GM18873 (cell line): ENCODE results near the gene TMEM60.
"Not testable (repeated sequence)": the region's sequence is repeated elsewhere in the genome, so short reads cannot be mapped to it uniquely, and the experiment has no call there.

Experiments used
- ATAC-seq: cut with Tn5 transposase; IDR thresholded peaks from one replicate; pipeline ENCODE4 v1.9.1; 2021; ENCODE audit warnings: mild to moderate bottlenecking, moderate library complexity, moderate number of reproducible peaks; ENCODE audit not compliant: unreplicated experiment, low FRiP score

Gene TMEM60

GRCh38 chr7:77798394-77799077 lies at the start of gene TMEM60, which contains the start of gene PHTF2:
TSS of gene TMEM60 (minus strand) at chr7:77798434. CDS start at chr7:77794373, 4,061 bp downstream.
TSS of gene PHTF2 (plus strand) at chr7:77798773.
- ATAC-seq = peak; percentile 91

- no peak for ATAC-seq
These were observed 48.3 kb upstream of the TMEM60 start for GRCh38 chr7:77846317-77847092.

GRCh38 chr7:77843194-77843593 lies 45.0 kb upstream of the TMEM60 start:
- no peak for ATAC-seq

GRCh38 chr7:77839919-77840318 lies 41.7 kb upstream of the TMEM60 start:
- ATAC-seq = no peak

GRCh38 chr7:77838929-77839491 lies 40.8 kb upstream of the TMEM60 start:
- no peak for ATAC-seq

- no peak for ATAC-seq
These were observed 39.7 kb upstream of the TMEM60 start for GRCh38 chr7:77837966-77838365.

GRCh38 chr7:77837275-77837674 lies 39.0 kb upstream of the TMEM60 start:
- ATAC-seq = no peak

GRCh38 chr7:77836425-77836824 lies 38.2 kb upstream of the TMEM60 start:
- not testable (repeated sequence) for ATAC-seq

GRCh38 chr7:77833136-77833535 lies 34.9 kb upstream of the TMEM60 start:
- ATAC-seq = no peak

GRCh38 chr7:77831953-77832352 lies 33.7 kb upstream of the TMEM60 start:
- ATAC-seq = no peak

- no peak for ATAC-seq
These were observed 33.2 kb upstream of the TMEM60 start for GRCh38 chr7:77831481-77831880.

- no peak for ATAC-seq
These were observed 32.6 kb upstream of the TMEM60 start for GRCh38 chr7:77830649-77831355.

GRCh38 chr7:77827999-77828398 lies 29.8 kb upstream of the TMEM60 start:
- ATAC-seq = no peak

- ATAC-seq = no peak
These were observed 28.1 kb upstream of the TMEM60 start for GRCh38 chr7:77826300-77826699.

- no peak for ATAC-seq
These were observed 26.9 kb upstream of the TMEM60 start for GRCh38 chr7:77825131-77825530.

- ATAC-seq = no peak
These were observed 26.4 kb upstream of the TMEM60 start for GRCh38 chr7:77824636-77825035.

GRCh38 chr7:77823787-77824186 lies 25.6 kb upstream of the TMEM60 start:
- no peak for ATAC-seq

- ATAC-seq = no peak
These were observed 24.0 kb upstream of the TMEM60 start for GRCh38 chr7:77822269-77822668.

- ATAC-seq = no peak
These were observed 22.7 kb upstream of the TMEM60 start for GRCh38 chr7:77820967-77821366.

- ATAC-seq = no peak
These were observed 20.8 kb upstream of the TMEM60 start for GRCh38 chr7:77819021-77819420.

- ATAC-seq = no peak
These were observed 14.9 kb upstream of the TMEM60 start for GRCh38 chr7:77813180-77813579.
